ENCODE measurements around the gene PSEN1.

Gene PSEN1

DNA sequence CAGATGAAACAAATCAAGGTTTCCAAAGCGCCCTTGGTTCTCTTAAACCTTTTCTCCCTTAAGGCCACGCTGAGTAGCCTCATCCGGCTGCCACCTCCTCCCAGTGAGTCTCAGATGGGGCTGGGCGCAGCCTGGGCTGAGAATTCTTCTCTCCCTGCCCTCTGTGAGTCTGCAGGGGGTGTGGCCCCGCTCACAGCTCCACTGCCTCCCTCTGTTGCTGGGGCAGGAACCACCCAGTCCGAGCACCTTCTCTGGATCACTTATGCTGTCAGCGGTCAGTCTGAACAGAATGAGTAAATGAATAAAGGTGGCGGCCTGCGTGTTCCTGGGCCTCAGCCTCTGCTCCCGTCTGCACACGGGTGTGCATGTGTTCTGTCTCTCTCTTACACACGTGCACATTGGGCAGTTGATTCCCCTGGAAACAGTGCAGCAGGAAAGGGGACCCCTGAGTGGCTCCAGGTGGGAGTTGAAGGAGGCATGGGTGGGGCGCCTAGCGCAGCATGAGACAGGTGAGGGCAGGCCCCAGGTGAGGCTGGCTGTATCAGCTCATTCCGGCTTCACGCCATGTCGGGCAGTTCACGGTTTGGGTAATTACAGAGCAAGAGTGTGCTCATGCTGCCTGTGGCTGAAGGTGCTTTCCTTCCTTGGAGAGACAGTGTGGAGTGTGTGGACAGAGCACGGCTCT lies 105.3 kb downstream of the PSEN1 start:
- H3K27ac ChIP-seq (ENCODE audit: low read depth, low read length), result no peak overlapping the region
- no peak for TF ChIP-seq EZH2phosphoT487 (IDR thresholded peaks at IDR 0.05; ENCODE audit: borderline replicate concordance, low read length)
- TF ChIP-seq, protein P1, sequence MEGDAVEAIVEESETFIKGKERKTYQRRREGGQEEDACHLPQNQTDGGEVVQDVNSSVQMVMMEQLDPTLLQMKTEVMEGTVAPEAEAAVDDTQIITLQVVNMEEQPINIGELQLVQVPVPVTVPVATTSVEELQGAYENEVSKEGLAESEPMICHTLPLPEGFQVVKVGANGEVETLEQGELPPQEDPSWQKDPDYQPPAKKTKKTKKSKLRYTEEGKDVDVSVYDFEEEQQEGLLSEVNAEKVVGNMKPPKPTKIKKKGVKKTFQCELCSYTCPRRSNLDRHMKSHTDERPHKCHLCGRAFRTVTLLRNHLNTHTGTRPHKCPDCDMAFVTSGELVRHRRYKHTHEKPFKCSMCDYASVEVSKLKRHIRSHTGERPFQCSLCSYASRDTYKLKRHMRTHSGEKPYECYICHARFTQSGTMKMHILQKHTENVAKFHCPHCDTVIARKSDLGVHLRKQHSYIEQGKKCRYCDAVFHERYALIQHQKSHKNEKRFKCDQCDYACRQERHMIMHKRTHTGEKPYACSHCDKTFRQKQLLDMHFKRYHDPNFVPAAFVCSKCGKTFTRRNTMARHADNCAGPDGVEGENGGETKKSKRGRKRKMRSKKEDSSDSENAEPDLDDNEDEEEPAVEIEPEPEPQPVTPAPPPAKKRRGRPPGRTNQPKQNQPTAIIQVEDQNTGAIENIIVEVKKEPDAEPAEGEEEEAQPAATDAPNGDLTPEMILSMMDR (IDR thresholded peaks at IDR 0.05; ENCODE audit: low read depth, low read length, poor library complexity, severe bottlenecking), result no peak
- no peaks in the 10 kb centered on the region for H3K79me2 ChIP-seq (ENCODE audit: control insufficient read depth, low read length)
- H3K4me1 ChIP-seq (ENCODE audit: control insufficient read depth, low read length), result peaks cover 55% of the 10 kb centered on the region
- peaks cover 75% of the 10 kb centered on the region for H3K27me3 ChIP-seq (ENCODE audit: control insufficient read depth, low read length)
- no peaks in the 10 kb centered on the region for H3K9me2 ChIP-seq (replicated peaks; ENCODE audit: control insufficient read depth, low read length)
- H3K36me3 ChIP-seq (ENCODE audit: control insufficient read depth, low read length), result no peaks in the 10 kb centered on the region
- no peak overlapping the region for H3K4me2 ChIP-seq (ENCODE audit: low read length)
- no peaks in the 10 kb centered on the region for H4K20me1 ChIP-seq (ENCODE audit: control insufficient read depth, insufficient read depth, low read depth, low read length)
- peaks cover 13% of the 10 kb centered on the region for H3F3A ChIP-seq (ENCODE audit: control insufficient read depth, insufficient read depth)
- no peak overlapping the region for H3K4me3 ChIP-seq (ENCODE audit: low read length)
- no peaks in the 10 kb centered on the region for H3K9me3 ChIP-seq (ENCODE audit: control insufficient read depth, insufficient read depth, low read length)

DNA sequence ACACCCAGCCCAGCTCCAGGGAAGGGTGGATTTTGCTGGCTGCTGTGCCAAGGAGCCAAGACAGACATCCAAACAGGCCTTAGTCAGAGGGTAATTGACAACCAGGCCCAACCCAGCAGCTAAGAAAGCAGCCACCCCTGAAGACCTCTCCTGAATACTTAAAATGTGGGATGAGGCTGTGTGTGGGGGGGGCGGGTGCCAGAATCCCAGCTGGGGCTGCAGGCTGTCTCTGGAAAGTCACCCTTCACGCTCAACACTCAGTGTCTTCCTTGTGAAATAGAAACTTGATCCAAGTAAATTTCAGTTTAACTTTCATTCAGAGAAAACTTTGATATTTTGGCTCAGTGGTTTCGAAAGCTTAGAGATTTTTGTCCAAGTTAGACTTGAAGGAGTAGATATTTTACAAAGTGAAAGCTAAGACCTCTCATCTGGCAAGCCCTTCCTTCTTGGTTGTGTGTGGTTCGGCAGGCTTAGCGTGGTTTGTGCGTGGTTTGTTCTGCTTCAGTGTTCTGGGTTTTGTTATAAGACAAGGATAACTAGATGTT lies 106.1 kb downstream of the PSEN1 start:
- Histone ChIP-seq H3K4me3 (ENCODE audit: low read length) (no peak overlapping the region), H3K36me3 (ENCODE audit: control insufficient read depth, low read length) (no peaks in the 10 kb centered on the region), H3K4me1 (ENCODE audit: control insufficient read depth, low read length) (peaks cover 55% of the 10 kb centered on the region), H3F3A (ENCODE audit: control insufficient read depth, insufficient read depth) (peaks cover 19% of the 10 kb centered on the region), H3K27me3 (ENCODE audit: control insufficient read depth, low read length) (peaks cover 67% of the 10 kb centered on the region), H4K20me1 (ENCODE audit: control insufficient read depth, insufficient read depth, low read depth, low read length) (no peaks in the 10 kb centered on the region), H3K9me2 (replicated peaks; ENCODE audit: control insufficient read depth, low read length) (no peaks in the 10 kb centered on the region), H3K4me2 (ENCODE audit: low read length) (no peak overlapping the region), H3K79me2 (ENCODE audit: control insufficient read depth, low read length) (no peaks in the 10 kb centered on the region), H3K9me3 (ENCODE audit: control insufficient read depth, insufficient read depth, low read length) (no peaks in the 10 kb centered on the region), H3K27ac (ENCODE audit: low read depth, low read length) (no peak overlapping the region)
- TF ChIP-seq, protein P1 (IDR thresholded peaks at IDR 0.05; ENCODE audit: low read depth, low read length, poor library complexity, severe bottlenecking), result no peak
- no peak for TF ChIP-seq EZH2phosphoT487 (IDR thresholded peaks at IDR 0.05; ENCODE audit: borderline replicate concordance, low read length)

DNA sequence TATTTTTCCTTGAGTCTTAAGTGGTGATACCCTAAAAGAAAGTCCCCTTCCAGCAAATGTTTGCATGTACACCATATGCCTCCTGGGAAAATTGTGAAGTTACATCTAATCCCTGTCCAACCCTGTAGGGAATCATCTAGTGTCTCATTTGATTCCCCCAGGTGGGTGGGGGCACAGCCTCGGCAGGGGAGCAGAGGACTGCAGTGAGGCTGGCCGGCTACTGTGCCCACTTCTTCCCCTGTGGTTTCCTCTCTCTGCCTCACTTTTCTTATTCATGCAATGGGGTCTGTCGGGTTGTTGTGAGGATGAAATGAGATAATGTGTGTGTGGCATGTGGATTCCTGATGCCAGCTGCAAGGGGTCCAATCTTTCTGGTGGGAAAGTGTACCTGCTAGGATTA lies 107.0 kb downstream of the PSEN1 start:
- Histone ChIP-seq H3K79me2 (ENCODE audit: control insufficient read depth, low read length) (no peaks in the 10 kb centered on the region), H3K4me1 (ENCODE audit: control insufficient read depth, low read length) (peaks cover 55% of the 10 kb centered on the region), H3F3A (ENCODE audit: control insufficient read depth, insufficient read depth) (peaks cover 19% of the 10 kb centered on the region), H3K9me2 (replicated peaks; ENCODE audit: control insufficient read depth, low read length) (no peaks in the 10 kb centered on the region), H3K4me3 (ENCODE audit: low read length) (no peak overlapping the region), H3K27me3 (ENCODE audit: control insufficient read depth, low read length) (peaks cover 58% of the 10 kb centered on the region), H3K4me2 (ENCODE audit: low read length) (no peak overlapping the region), H3K9me3 (ENCODE audit: control insufficient read depth, insufficient read depth, low read length) (no peaks in the 10 kb centered on the region), H4K20me1 (ENCODE audit: control insufficient read depth, insufficient read depth, low read depth, low read length) (no peaks in the 10 kb centered on the region), H3K36me3 (ENCODE audit: control insufficient read depth, low read length) (no peaks in the 10 kb centered on the region), H3K27ac (ENCODE audit: low read depth, low read length) (no peak overlapping the region)
- TF ChIP-seq, protein P1 (IDR thresholded peaks at IDR 0.05; ENCODE audit: low read depth, low read length, poor library complexity, severe bottlenecking), result no peak
- TF ChIP-seq EZH2phosphoT487 (IDR thresholded peaks at IDR 0.05; ENCODE audit: borderline replicate concordance, low read length), result no peak
